SK-N-SH (cell line): ENCODE data around the gene POLR2A. TPM values are rescaled to one million over a fixed set of nuclear protein-coding genes. Genes with fewer than 3 reads are reported as not detected.

Source experiments
- CTCF ChIA-PET: fragments of 300-600, 350-600 bp; formaldehyde crosslinking; extraction: SDS; loops from one replicate; lab custom pipeline; 2021; lab: Yijun Ruan, JAX
- POLR2A ChIA-PET: fragments of 350-600 bp; sonication (Branson Sonifier 250); formaldehyde crosslinking; extraction: SDS; loops from one replicate; lab custom pipeline; 2020; ENCODE audit warnings: antibody characterized with exemption, inconsistent platforms; lab: Yijun Ruan, JAX
- DNase-seq: peaks from one replicate; pipeline ENCODE4 v3.0.0; 2012
- H2AFZ ChIP-seq: fragments of 200-600 bp; sonication (generic); 2 replicates; pipeline ENCODE4 v1.8.1; 2016; ENCODE audit warnings: antibody characterized with exemption, mild to moderate bottlenecking, low read depth
- H3F3A ChIP-seq: fragments of 200-600 bp; sonication (generic); replicated peaks from 2 replicates; pipeline ENCODE3; 2016; ENCODE audit warnings: antibody characterized with exemption, mild to moderate bottlenecking; ENCODE audit not compliant: insufficient read depth
- H3K27ac ChIP-seq, 2 experiments: fragments of 200-500 bp in 1 of 2; fragments of 200-600 bp in 1 of 2; sonication (Bioruptor generic) in 1 of 2; sonication (generic), shearing (Covaris generic) in 1 of 2; 2 replicates each; pipeline versions ENCODE4 v1.5.1 to v1.6.1; 2014 to 2016; ENCODE audit warnings: low read depth in 2 of 2, inconsistent platforms in 1 of 2, low read length in 1 of 2, mild to moderate bottlenecking in 1 of 2, mixed read lengths in 1 of 2
- H3K27me3 ChIP-seq: fragments of 200-600 bp; sonication (generic), shearing (Covaris generic); 2 replicates; pipeline ENCODE4 v1.6.1; 2016; ENCODE audit warnings: mixed run types; ENCODE audit not compliant: insufficient read depth
- H3K36me3 ChIP-seq, 2 experiments: fragments of 200-500 bp in 1 of 2; fragments of 200-600 bp in 1 of 2; sonication (Bioruptor generic) in 1 of 2; sonication (generic) in 1 of 2; replicated peaks in 1 of 2; 2 replicates each; pipeline versions ENCODE3 to v1.5.1; 2014 to 2016; ENCODE audit warnings: low read length in 1 of 2, mild to moderate bottlenecking in 1 of 2; ENCODE audit not compliant: insufficient read depth in 2 of 2, control insufficient read depth in 1 of 2
- H3K4me1 ChIP-seq, 2 experiments: fragments of 200-500 bp in 1 of 2; fragments of 200-600 bp in 1 of 2; sonication (Bioruptor generic) in 1 of 2; sonication (generic), shearing (Covaris generic) in 1 of 2; 2 replicates each; pipeline versions ENCODE4 v1.5.1 to v1.6.1; 2014 to 2016; ENCODE audit warnings: low read depth in 1 of 2, low read length in 1 of 2, mixed run types in 1 of 2; ENCODE audit not compliant: insufficient read depth in 2 of 2, control insufficient read depth in 1 of 2
- H3K4me2 ChIP-seq: fragments of 200-600 bp; sonication (generic), shearing (Covaris generic); 2 replicates; pipeline ENCODE4 v1.6.1; 2017; ENCODE audit warnings: mixed run types
- H3K4me3 ChIP-seq, 2 experiments: fragments of 200-500 bp in 1 of 2; fragments of 200-600 bp in 1 of 2; sonication (Bioruptor generic) in 1 of 2; sonication (generic), shearing (Covaris generic) in 1 of 2; 2 replicates each; pipeline versions ENCODE4 v1.5.1 to v1.8.1; 2014 to 2016; ENCODE audit warnings: low read depth in 2 of 2, inconsistent platforms in 1 of 2, low read length in 1 of 2, mild to moderate bottlenecking in 1 of 2, mixed read lengths in 1 of 2, moderate library complexity in 1 of 2
- H3K79me2 ChIP-seq: fragments of 200-600 bp; sonication (generic); 2 replicates; pipeline ENCODE4 v1.8.1; 2017; ENCODE audit warnings: mild to moderate bottlenecking; ENCODE audit not compliant: insufficient read depth
- H3K9ac ChIP-seq: fragments of 200-600 bp; sonication (generic); 2 replicates; pipeline ENCODE4 v1.6.1; 2017; ENCODE audit warnings: mixed run types
- H3K9me2 ChIP-seq: fragments of 200-600 bp; sonication (generic); 2 replicates; pipeline ENCODE4 v1.6.1; 2017; ENCODE audit warnings: mixed run types
- H3K9me3 ChIP-seq: fragments of 200-600 bp; sonication (generic); 2 replicates; pipeline ENCODE4 v1.6.1; 2017; ENCODE audit warnings: mixed run types, mild to moderate bottlenecking, moderate library complexity
- H4K20me1 ChIP-seq: fragments of 200-600 bp; sonication (generic); 2 replicates; pipeline ENCODE4 v1.6.1; 2017; ENCODE audit warnings: mild to moderate bottlenecking, mixed run types; ENCODE audit not compliant: insufficient read depth
- ELF1 ChIP-seq: IDR thresholded peaks from 2 replicates; pipeline ENCODE4 v1.4.0; 2012
- EZH2phosphoT487 ChIP-seq: fragments of 200-600 bp; sonication (generic); IDR thresholded peaks from 2 replicates; pipeline ENCODE4 v1.6.1; 2017; ENCODE audit warnings: low read depth, mixed run types, mild to moderate bottlenecking, antibody characterized with exemption, moderate library complexity, borderline replicate concordance
- FOXM1 ChIP-seq: IDR thresholded peaks from 2 replicates; pipeline ENCODE4 v1.4.0; 2012; ENCODE audit warnings: low read depth, mild to moderate bottlenecking
- GATA2 ChIP-seq: sonication (generic); formaldehyde crosslinking; IDR thresholded peaks from 2 replicates; pipeline ENCODE4 v1.5.0; 2020; ENCODE audit warnings: mild to moderate bottlenecking, missing genetic modification reagents
- NFIC ChIP-seq: IDR thresholded peaks from 2 replicates; pipeline ENCODE4 v1.4.0; 2012; ENCODE audit warnings: borderline replicate concordance
- POLR2AphosphoS5 ChIP-seq: IDR thresholded peaks from 2 replicates; pipeline ENCODE4 v1.6.1; 2012; ENCODE audit warnings: low read depth, low read length
- RXRA ChIP-seq: IDR thresholded peaks from 2 replicates; pipeline ENCODE4 v1.4.0; 2012; ENCODE audit warnings: low read depth, mild to moderate bottlenecking, borderline replicate concordance
- SMC3 ChIP-seq: IDR thresholded peaks from 2 replicates; pipeline ENCODE4 v1.6.1; 2012; ENCODE audit warnings: low read depth, low read length, improper control_type of control experiment
- TAF1 ChIP-seq: IDR thresholded peaks from 2 replicates; pipeline ENCODE4 v1.6.1; 2012; ENCODE audit warnings: low read depth, mild to moderate bottlenecking, low read length, moderate library complexity, borderline replicate concordance
- TEAD4 ChIP-seq: IDR thresholded peaks from 2 replicates; pipeline ENCODE4 v1.4.0; 2012; ENCODE audit warnings: mild to moderate bottlenecking, borderline replicate concordance; ENCODE audit not compliant: insufficient read depth
- YY1 ChIP-seq: IDR thresholded peaks from 2 replicates; pipeline ENCODE4 v1.4.0; 2012; ENCODE audit warnings: low read depth, mild to moderate bottlenecking
- WGBS: methylation state at CpG from one replicate; pipeline ENCODE4 v1.1.6; 2017; ENCODE audit warnings: low lambda C conversion rate; 5-methylcytosine and 5-hydroxymethylcytosine counted together
- polyA plus RNA-seq, 3 experiments: library from polyadenylated mRNA; depleted of rRNA; stranded (reverse); fragments of >200 nt; gene quantifications; 2 replicates each; pipeline ENCODE4 v1.2.3, GENCODE V29; 2012
- TF ChIP-seq, protein P1 (sequence below): fragments of 150-350 bp; IDR thresholded peaks from 2 replicates; pipeline ENCODE4 v1.6.1; 2016; ENCODE audit warnings: mild to moderate bottlenecking, low read depth, low read length
- TF ChIP-seq, protein P2 (sequence below): IDR thresholded peaks from 2 replicates; pipeline ENCODE4 v1.4.0; 2012; ENCODE audit warnings: low read depth
- TF ChIP-seq, protein P3 (sequence below): IDR thresholded peaks from 2 replicates; pipeline ENCODE4 v1.4.0; 2012; ENCODE audit warnings: low read depth, borderline replicate concordance

The POLR2A gene
- polyA plus RNA-seq, 1 of the 3 experiments (the other 2 are of a cell fraction): 37.3 TPM

DNA sequence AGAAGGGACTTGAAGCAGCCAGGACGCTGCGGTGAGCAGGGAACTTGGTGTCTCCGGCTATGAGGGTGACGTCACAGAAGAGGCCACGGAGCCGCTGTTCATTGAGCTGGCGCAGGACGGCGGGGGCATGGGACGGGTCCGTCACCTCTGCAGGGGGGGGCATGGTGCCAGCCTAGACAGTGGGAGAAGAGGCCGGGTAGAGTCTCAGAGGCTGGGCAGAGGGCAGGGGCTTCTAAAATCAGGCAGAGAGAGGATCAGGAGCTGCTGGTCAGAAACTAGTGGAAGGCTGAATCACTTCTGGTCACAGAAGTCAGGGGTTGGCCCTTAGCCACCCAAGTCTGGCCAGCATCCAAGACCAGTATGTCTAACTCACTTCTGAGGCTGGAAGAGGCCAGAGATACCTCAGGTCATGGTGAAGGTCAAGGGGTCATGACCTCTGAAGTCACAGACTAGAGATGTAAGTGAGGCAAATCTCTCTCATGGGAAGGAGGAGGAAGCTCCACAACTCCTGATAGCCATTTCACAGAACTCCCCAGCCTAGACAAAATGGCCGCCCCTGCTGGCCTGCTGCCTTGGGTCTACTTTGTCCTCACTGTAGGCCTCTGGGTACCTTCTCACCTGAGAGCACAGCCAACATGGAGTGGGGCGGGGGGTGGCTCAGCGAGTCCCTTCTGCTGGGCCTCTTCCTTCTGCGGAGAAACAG, 17.4 kb upstream of the POLR2A start:
- Histone ChIP-seq H3K9me2 (no peaks in the 10 kb centered on the region), H3K4me2 (no peak overlapping the region; the same call in 1 of the 2 replicates), H3K9me3 (no peaks in the 10 kb centered on the region)
- CTCF ChIA-PET: interaction anchor here (1.1 to 1.4 kb wide), 3 partner anchors 21 to 111 kb away, joined by 3 to 4 read pairs (median 3); no protein-coding TSS in a partner anchor
- TF ChIP-seq NFIC (peak; percentile 73), YY1 (peak; percentile 78; the same call in 1 of the 2 replicates), ELF1 (no peak), RXRA (peak; percentile 81; the same call in 1 of the 2 replicates), EZH2phosphoT487 (no peak), GATA2 (CRISPR knock-in tag) (no peak)
- TF ChIP-seq, protein P1, sequence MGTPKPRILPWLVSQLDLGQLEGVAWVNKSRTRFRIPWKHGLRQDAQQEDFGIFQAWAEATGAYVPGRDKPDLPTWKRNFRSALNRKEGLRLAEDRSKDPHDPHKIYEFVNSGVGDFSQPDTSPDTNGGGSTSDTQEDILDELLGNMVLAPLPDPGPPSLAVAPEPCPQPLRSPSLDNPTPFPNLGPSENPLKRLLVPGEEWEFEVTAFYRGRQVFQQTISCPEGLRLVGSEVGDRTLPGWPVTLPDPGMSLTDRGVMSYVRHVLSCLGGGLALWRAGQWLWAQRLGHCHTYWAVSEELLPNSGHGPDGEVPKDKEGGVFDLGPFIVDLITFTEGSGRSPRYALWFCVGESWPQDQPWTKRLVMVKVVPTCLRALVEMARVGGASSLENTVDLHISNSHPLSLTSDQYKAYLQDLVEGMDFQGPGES: no peak
- TF ChIP-seq, all 33 proteins: peak for 3
- DNase-seq: no peak
- peaks cover 57% of the 10 kb centered on the region for H3K79me2 ChIP-seq
- H3K9ac ChIP-seq: no peak overlapping the region
- no peaks in the 10 kb centered on the region for H3K27me3 ChIP-seq
- H3K4me3 ChIP-seq: no peak overlapping the region
- H3F3A ChIP-seq: peaks cover 7% of the 10 kb centered on the region
- no peak overlapping the region for H2AFZ ChIP-seq
- peaks cover 4 to 12% of the 10 kb centered on the region in 2 experiments; a peak in 1 of 4 replicates for H3K4me1 ChIP-seq
- WGBS: 89% methylated on average over 15 of the region's 16 CpGs
- H3K36me3 ChIP-seq: peaks cover 4 to 26% of the 10 kb centered on the region in 2 experiments
- POLR2A ChIA-PET: no interaction called here
- 0 out of 4 replicates have a peak overlapping the region, but pooled peaks of 1 of the 2 experiments have one; percentile 22 for H3K27ac ChIP-seq
- H4K20me1 ChIP-seq: peaks cover 11% of the 10 kb centered on the region; the same call in 1 of the 2 replicates

DNA sequence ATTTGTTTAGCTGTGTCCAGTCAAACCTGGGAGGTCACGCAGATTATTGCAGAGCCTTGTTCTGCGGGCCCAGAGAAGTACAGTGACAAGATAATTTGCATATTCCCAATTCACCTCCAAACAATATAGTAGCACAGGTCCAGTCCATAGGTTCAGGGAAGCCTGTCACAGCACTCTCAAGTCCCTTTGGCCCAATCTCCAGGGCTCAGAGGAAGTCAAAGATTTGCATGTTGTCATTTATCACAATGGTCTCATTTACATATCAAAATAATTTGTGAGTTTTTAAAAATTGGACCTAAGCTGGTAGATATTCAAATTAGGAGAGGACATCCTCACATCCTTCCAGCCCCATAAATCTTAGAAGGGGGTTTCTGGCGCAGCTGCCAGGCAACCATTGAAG, 16.7 kb upstream of the POLR2A start:
- POLR2A ChIA-PET: no interaction called here
- Histone ChIP-seq H3K4me2 (no peak overlapping the region), H2AFZ (no peak overlapping the region), H3K27ac (no peak overlapping the region), H3K9ac (no peak overlapping the region), H3K4me1 (peaks cover 4 to 12% of the 10 kb centered on the region in 2 experiments; a peak in 1 of 4 replicates), H3F3A (peaks cover 7% of the 10 kb centered on the region), H3K9me2 (no peaks in the 10 kb centered on the region), H3K9me3 (no peaks in the 10 kb centered on the region), H3K79me2 (peaks cover 64% of the 10 kb centered on the region), H3K4me3 (no peak overlapping the region), H3K36me3 (peaks cover 4 to 21% of the 10 kb centered on the region in 2 experiments), H4K20me1 (peaks cover 18% of the 10 kb centered on the region; the same call in 1 of the 2 replicates), H3K27me3 (no peaks in the 10 kb centered on the region)
- CTCF ChIA-PET: interaction anchor here (1.1 to 1.4 kb wide), 3 partner anchors 22 to 112 kb away, joined by 3 to 4 read pairs (median 3); no protein-coding TSS in a partner anchor
- 100% methylated on average over 3 of the region's 3 CpGs for WGBS
- TF ChIP-seq, protein P2, sequence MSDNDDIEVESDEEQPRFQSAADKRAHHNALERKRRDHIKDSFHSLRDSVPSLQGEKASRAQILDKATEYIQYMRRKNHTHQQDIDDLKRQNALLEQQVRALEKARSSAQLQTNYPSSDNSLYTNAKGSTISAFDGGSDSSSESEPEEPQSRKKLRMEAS: no peak
- no peak for TF ChIP-seq TAF1
- TF ChIP-seq FOXM1: no peak
- no peak for TF ChIP-seq SMC3
- no peak for TF ChIP-seq TEAD4
- TF ChIP-seq POLR2AphosphoS5: no peak
- TF ChIP-seq, protein P3, sequence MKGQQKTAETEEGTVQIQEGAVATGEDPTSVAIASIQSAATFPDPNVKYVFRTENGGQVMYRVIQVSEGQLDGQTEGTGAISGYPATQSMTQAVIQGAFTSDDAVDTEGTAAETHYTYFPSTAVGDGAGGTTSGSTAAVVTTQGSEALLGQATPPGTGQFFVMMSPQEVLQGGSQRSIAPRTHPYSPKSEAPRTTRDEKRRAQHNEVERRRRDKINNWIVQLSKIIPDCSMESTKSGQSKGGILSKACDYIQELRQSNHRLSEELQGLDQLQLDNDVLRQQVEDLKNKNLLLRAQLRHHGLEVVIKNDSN: no peak
- TF ChIP-seq, protein P1: no peak
- TF ChIP-seq ELF1: no peak
- no peak for DNase-seq
